ENCODE data around the gene SSH2.

DNA sequence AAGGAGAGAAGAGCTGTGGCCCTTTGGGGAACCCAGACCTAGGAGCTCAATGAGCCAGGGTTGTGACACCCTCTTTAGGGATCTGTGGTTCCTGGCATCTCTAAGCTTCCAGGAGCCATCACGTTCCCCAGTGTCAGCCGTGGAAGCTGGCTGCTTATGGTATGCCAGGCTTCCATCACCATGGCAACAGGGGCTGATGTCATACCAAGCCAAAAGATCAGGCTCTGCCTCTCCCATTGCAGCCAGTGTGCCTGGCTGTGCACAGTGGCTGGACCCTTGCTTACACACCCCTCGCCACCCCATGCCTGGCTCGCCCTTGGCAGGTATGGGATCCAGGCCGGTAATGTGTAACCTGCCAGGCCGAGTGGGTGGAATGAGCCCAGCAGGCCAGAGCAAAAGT, 91.1 kb downstream of the SSH2 start:
- TF ChIP-seq, protein P1, sequence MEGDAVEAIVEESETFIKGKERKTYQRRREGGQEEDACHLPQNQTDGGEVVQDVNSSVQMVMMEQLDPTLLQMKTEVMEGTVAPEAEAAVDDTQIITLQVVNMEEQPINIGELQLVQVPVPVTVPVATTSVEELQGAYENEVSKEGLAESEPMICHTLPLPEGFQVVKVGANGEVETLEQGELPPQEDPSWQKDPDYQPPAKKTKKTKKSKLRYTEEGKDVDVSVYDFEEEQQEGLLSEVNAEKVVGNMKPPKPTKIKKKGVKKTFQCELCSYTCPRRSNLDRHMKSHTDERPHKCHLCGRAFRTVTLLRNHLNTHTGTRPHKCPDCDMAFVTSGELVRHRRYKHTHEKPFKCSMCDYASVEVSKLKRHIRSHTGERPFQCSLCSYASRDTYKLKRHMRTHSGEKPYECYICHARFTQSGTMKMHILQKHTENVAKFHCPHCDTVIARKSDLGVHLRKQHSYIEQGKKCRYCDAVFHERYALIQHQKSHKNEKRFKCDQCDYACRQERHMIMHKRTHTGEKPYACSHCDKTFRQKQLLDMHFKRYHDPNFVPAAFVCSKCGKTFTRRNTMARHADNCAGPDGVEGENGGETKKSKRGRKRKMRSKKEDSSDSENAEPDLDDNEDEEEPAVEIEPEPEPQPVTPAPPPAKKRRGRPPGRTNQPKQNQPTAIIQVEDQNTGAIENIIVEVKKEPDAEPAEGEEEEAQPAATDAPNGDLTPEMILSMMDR (IDR thresholded peaks at IDR 0.05; ENCODE audit: borderline replicate concordance, extremely low read depth, low read length, poor library complexity, severe bottlenecking): no peak
- TF ChIP-seq EZH2 (IDR thresholded peaks at IDR 0.05; ENCODE audit: borderline replicate concordance, low read depth, low read length, severe bottlenecking): no peak
